Measurements from ENCODE around the gene BPIFB6.

DNA sequence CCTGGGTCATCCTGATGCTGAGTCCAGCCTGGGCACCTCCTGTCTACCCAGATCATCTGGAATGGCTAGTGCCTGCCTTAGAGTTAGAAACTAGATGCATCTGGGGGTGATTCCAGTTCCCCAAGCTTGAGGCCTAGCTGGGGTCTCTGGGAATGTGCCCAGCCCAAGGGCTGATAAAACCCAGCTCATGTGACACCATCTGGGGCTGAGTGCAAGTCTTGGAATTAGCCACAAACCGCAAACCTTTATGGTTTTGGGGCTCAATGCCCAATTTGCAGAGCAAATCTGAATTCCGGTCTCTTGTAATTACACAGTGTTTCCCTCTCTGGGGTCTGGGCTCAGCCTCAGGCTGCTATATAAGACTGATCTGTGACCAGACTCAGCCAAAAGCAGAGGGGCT lies 47.8 kb downstream of the BPIFB6 start, which contains the start of gene BPIFB4:
- TF ChIP-seq, protein P1, sequence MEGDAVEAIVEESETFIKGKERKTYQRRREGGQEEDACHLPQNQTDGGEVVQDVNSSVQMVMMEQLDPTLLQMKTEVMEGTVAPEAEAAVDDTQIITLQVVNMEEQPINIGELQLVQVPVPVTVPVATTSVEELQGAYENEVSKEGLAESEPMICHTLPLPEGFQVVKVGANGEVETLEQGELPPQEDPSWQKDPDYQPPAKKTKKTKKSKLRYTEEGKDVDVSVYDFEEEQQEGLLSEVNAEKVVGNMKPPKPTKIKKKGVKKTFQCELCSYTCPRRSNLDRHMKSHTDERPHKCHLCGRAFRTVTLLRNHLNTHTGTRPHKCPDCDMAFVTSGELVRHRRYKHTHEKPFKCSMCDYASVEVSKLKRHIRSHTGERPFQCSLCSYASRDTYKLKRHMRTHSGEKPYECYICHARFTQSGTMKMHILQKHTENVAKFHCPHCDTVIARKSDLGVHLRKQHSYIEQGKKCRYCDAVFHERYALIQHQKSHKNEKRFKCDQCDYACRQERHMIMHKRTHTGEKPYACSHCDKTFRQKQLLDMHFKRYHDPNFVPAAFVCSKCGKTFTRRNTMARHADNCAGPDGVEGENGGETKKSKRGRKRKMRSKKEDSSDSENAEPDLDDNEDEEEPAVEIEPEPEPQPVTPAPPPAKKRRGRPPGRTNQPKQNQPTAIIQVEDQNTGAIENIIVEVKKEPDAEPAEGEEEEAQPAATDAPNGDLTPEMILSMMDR (IDR thresholded peaks at IDR 0.05 in 2 of 3, conservative IDR thresholded peaks at IDR 0.05 in 1 of 3; ENCODE audit: control insufficient read depth in 2 of 3, extremely low read depth in 1 of 3, insufficient read depth in 1 of 3, low read depth in 3 of 3, low read length in 3 of 3) = no peak
- TF ChIP-seq EP300 (IDR thresholded peaks at IDR 0.05; ENCODE audit: borderline replicate concordance in 1 of 2, control insufficient read depth in 1 of 2, low read depth in 2 of 2, low read length in 2 of 2) = no peak
- TF ChIP-seq TCF7 (IDR thresholded peaks at IDR 0.05; ENCODE audit: borderline replicate concordance) = no peak
- no peak for TF ChIP-seq SRF (IDR thresholded peaks at IDR 0.05; ENCODE audit: low read depth in 2 of 2, low read length in 2 of 2)

Data from GM12878 (cell line).